Osteoblast (primary cell): ENCODE results near the gene CSH2. TPM values are rescaled to one million over a fixed set of nuclear protein-coding genes. Genes with fewer than 3 reads are reported as not detected.

ENCODE experiments used
- DNase-seq: peaks from one replicate; pipeline ENCODE4 v3.0.0; 2011; ENCODE audit warnings: low spot score, mixed read lengths; ENCODE audit not compliant: insufficient read length; ENCODE audit errors: missing footprints
- H2AFZ ChIP-seq: 2 replicates; pipeline ENCODE4 v1.6.0; 2011; ENCODE audit warnings: mild to moderate bottlenecking, low read length
- H3K27ac ChIP-seq: 2 replicates; pipeline ENCODE4 v1.5.1; 2011; ENCODE audit warnings: mild to moderate bottlenecking, low read depth, low read length, moderate library complexity
- H3K27me3 ChIP-seq: 2 replicates; pipeline ENCODE4 v1.6.0; 2012; ENCODE audit warnings: mild to moderate bottlenecking, control low read depth, inconsistent platforms, low read length, moderate library complexity; ENCODE audit not compliant: insufficient read depth
- H3K36me3 ChIP-seq: 2 replicates; pipeline ENCODE4 v1.5.1; 2011; ENCODE audit warnings: mild to moderate bottlenecking, low read length, control low read depth, moderate library complexity; ENCODE audit not compliant: insufficient read depth
- H3K4me1 ChIP-seq: 2 replicates; pipeline ENCODE4 v1.5.1; 2011; ENCODE audit warnings: mild to moderate bottlenecking, low read length, control low read depth, moderate library complexity; ENCODE audit not compliant: insufficient read depth
- H3K4me2 ChIP-seq: 2 replicates; pipeline ENCODE4 v1.6.0; 2011; ENCODE audit warnings: mild to moderate bottlenecking, low read length; ENCODE audit not compliant: insufficient read depth
- H3K4me3 ChIP-seq: fragments of 200-600 bp; sonication (generic); 3 replicates; pipeline ENCODE4 v1.5.1; 2012; ENCODE audit warnings: mild to moderate bottlenecking, low read length, inconsistent platforms; ENCODE audit not compliant: insufficient read depth
- H3K79me2 ChIP-seq: 2 replicates; pipeline ENCODE4 v1.6.0; 2012; ENCODE audit warnings: mild to moderate bottlenecking, low read length, control low read depth, inconsistent platforms; ENCODE audit not compliant: insufficient read depth
- H3K9me3 ChIP-seq: 2 replicates; pipeline ENCODE4 v1.5.1; 2011; ENCODE audit warnings: low read depth, low read length, control low read depth
- H4K20me1 ChIP-seq: 2 replicates; pipeline ENCODE4 v1.6.0; 2012; ENCODE audit warnings: mild to moderate bottlenecking, low read length, control low read depth; ENCODE audit not compliant: insufficient read depth
- CTCF ChIP-seq: IDR thresholded peaks from 2 replicates; pipeline ENCODE4 v1.5.1; 2011; ENCODE audit warnings: mild to moderate bottlenecking, low read depth, low read length, moderate library complexity; ENCODE audit errors: extremely low read depth
- total RNA-seq: library from RNA; depleted of rRNA; stranded (reverse); fragments of >200 nt; gene quantifications from 2 replicates; pipeline ENCODE4 v1.2.3, GENCODE V29; 2012

Gene CSH2
- total RNA-seq, 1 donor, result not detected

GRCh38 chr17:63841350-63842172 lies 31.9 kb downstream of the CSH2 start:
- Histone ChIP-seq H3K4me2 (peak overlapping the region; percentile 90), H3K4me3 (peak overlapping the region; percentile 95), H3K9me3 (no peaks in the 10 kb centered on the region), H3K36me3 (peaks cover 6% of the 10 kb centered on the region), H3K4me1 (peaks cover 39% of the 10 kb centered on the region), H4K20me1 (peaks cover 32% of the 10 kb centered on the region), H2AFZ (peak overlapping the region; percentile 77), H3K79me2 (peaks cover 57% of the 10 kb centered on the region), H3K27me3 (no peaks in the 10 kb centered on the region), H3K27ac (peak overlapping the region; percentile 68)
- no peak for TF ChIP-seq CTCF
- peak; percentile 91 for DNase-seq

- peaks cover 63% of the 10 kb centered on the region for H3K79me2 ChIP-seq
- H3K4me1 ChIP-seq, result peaks cover 39% of the 10 kb centered on the region
- no peaks in the 10 kb centered on the region for H3K27me3 ChIP-seq
- H3K36me3 ChIP-seq, result peaks cover 9% of the 10 kb centered on the region
- H3K4me2 ChIP-seq, result peak overlapping the region; percentile 90
- peak; percentile 87 for DNase-seq
- TF ChIP-seq CTCF, result no peak
- peak overlapping the region; percentile 95 for H3K4me3 ChIP-seq
- peak overlapping the region; percentile 68 for H3K27ac ChIP-seq
- no peaks in the 10 kb centered on the region for H3K9me3 ChIP-seq
- peaks cover 34% of the 10 kb centered on the region for H4K20me1 ChIP-seq
- H2AFZ ChIP-seq, result no peak overlapping the region
Measured at GRCh38 chr17:63840591-63841349, 32.7 kb downstream of the CSH2 start.

- no peak for TF ChIP-seq CTCF
- Histone ChIP-seq H3K4me3 (no peak overlapping the region), H3K36me3 (peaks cover 24% of the 10 kb centered on the region), H2AFZ (no peak overlapping the region), H3K4me2 (peak overlapping the region; percentile 31), H3K79me2 (peaks cover 68% of the 10 kb centered on the region), H4K20me1 (peaks cover 40% of the 10 kb centered on the region), H3K27me3 (no peaks in the 10 kb centered on the region), H3K4me1 (peaks cover 32% of the 10 kb centered on the region), H3K27ac (peak overlapping the region; percentile 41), H3K9me3 (no peaks in the 10 kb centered on the region)
- DNase-seq, result peak; percentile 65
Measured at GRCh38 chr17:63838631-63839171, 34.8 kb downstream of the CSH2 start.
